ENCODE data around the gene ZNF436. TPM values are rescaled to one million over a fixed set of nuclear protein-coding genes. Genes with fewer than 3 reads are reported as not detected.
"Not testable (repeated sequence)": the region's sequence is repeated elsewhere in the genome, so short reads cannot be mapped to it uniquely, and the experiment has no call there.

The ZNF436 gene
- total RNA-seq, 1 donor from 2014 or later = 23.7 TPM

- peak; percentile 25 for ATAC-seq
Observed at GRCh38 chr1:23392125-23392855, 22.7 kb upstream of the ZNF436 start.

GRCh38 chr1:23389837-23390321 is 20.2 kb upstream of the ZNF436 start:
- ATAC-seq = no peak

GRCh38 chr1:23387494-23387893 is 17.9 kb upstream of the ZNF436 start:
- no peak for ATAC-seq

- peak; percentile 14 for ATAC-seq
Observed at GRCh38 chr1:23385119-23385621, 15.5 kb upstream of the ZNF436 start.

GRCh38 chr1:23384312-23385058 is 14.8 kb upstream of the ZNF436 start:
- peak; percentile 75 for ATAC-seq

GRCh38 chr1:23383577-23384311 is 14.1 kb upstream of the ZNF436 start:
- peak; percentile 35 for ATAC-seq

- ATAC-seq = no peak
Observed at GRCh38 chr1:23381233-23381885, 11.7 kb upstream of the ZNF436 start.

- ATAC-seq = no peak
Observed at GRCh38 chr1:23380719-23381118, 11.1 kb upstream of the ZNF436 start.

- ATAC-seq = not testable (repeated sequence)
Observed at GRCh38 chr1:23380236-23380635, 10.6 kb upstream of the ZNF436 start.

- ATAC-seq = peak; percentile 94
Observed at GRCh38 chr1:23376890-23377811, 7.5 kb upstream of the ZNF436 start.

- ATAC-seq = not testable (repeated sequence)
Observed at GRCh38 chr1:23374079-23374735, 4.6 kb upstream of the ZNF436 start.

- no peak for ATAC-seq
Observed at GRCh38 chr1:23371987-23372880, 2.6 kb upstream of the ZNF436 start.

- ATAC-seq = peak; percentile 10
Observed at GRCh38 chr1:23370709-23371584, 1.3 kb upstream of the ZNF436 start.

- ATAC-seq = no peak
Observed at GRCh38 chr1:23370330-23370708, 683 bp upstream of the ZNF436 start.

GRCh38 chr1:23368562-23369334 is 888 bp downstream of the ZNF436 start:
- peak; percentile 79 for ATAC-seq

GRCh38 chr1:23367791-23368561 is 1.7 kb downstream of the ZNF436 start:
- peak; percentile 93 for ATAC-seq

- ATAC-seq = no peak
Observed at GRCh38 chr1:23367451-23367790, 2.2 kb downstream of the ZNF436 start.
